ENCODE data around the gene CBR3.

DNA sequence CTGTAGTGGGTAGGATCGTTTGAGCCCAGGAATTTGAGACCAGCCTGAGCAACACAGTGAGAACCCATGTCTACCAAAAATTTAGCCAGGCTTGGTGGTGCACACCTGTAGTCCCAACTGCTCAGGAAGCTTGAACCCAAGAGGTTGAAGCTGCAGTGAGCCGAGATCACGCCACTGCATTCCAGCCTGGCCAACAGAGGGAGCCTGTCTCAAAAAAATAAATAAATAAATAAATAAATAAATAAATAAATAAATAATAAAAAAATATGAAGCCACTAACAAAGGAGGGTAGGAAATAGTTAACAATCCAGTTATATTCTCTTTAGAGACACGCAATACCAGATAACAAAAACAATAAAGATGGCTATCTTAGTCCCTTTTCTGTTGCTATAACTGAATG lies 11.9 kb upstream of the CBR3 start:
- TF ChIP-seq, protein P1, sequence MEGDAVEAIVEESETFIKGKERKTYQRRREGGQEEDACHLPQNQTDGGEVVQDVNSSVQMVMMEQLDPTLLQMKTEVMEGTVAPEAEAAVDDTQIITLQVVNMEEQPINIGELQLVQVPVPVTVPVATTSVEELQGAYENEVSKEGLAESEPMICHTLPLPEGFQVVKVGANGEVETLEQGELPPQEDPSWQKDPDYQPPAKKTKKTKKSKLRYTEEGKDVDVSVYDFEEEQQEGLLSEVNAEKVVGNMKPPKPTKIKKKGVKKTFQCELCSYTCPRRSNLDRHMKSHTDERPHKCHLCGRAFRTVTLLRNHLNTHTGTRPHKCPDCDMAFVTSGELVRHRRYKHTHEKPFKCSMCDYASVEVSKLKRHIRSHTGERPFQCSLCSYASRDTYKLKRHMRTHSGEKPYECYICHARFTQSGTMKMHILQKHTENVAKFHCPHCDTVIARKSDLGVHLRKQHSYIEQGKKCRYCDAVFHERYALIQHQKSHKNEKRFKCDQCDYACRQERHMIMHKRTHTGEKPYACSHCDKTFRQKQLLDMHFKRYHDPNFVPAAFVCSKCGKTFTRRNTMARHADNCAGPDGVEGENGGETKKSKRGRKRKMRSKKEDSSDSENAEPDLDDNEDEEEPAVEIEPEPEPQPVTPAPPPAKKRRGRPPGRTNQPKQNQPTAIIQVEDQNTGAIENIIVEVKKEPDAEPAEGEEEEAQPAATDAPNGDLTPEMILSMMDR (IDR thresholded peaks at IDR 0.05), result peak in 2 of 6 experiments; percentile 24 to 32
- no peak for TF ChIP-seq POLR2A (IDR thresholded peaks at IDR 0.05)
